Endodermal cell (in vitro differentiated cells): Measurements from ENCODE around the gene C4A. TPM values are rescaled to one million over a fixed set of nuclear protein-coding genes. Genes with fewer than 3 reads are reported as not detected.
A peak's percentile ranks its signal among the peaks of the same experiment; 100 is the strongest.

Source experiments
- DNase-seq: peaks from one replicate; pipeline ENCODE4 v3.0.0-alpha.2; 2017
- H3K27ac ChIP-seq: 2 replicates; pipeline ENCODE4 v1.5.1; 2013; ENCODE audit warnings: mild to moderate bottlenecking, low read depth, low read length, moderate library complexity
- H3K27me3 ChIP-seq: 2 replicates; pipeline ENCODE4 v1.6.1; 2013; ENCODE audit warnings: mild to moderate bottlenecking, low read length, moderate library complexity; ENCODE audit not compliant: insufficient read depth, control insufficient read depth, poor library complexity, severe bottlenecking
- H3K36me3 ChIP-seq: 2 replicates; pipeline ENCODE4 v1.7.0; 2013; ENCODE audit warnings: mild to moderate bottlenecking, low read length, moderate library complexity; ENCODE audit not compliant: control insufficient read depth, insufficient read depth
- H3K4me1 ChIP-seq: one replicate; pipeline ENCODE4 v1.7.0; 2013; ENCODE audit warnings: low read length; ENCODE audit not compliant: control insufficient read depth, insufficient read depth
- H3K4me3 ChIP-seq: 2 replicates; pipeline ENCODE4 v1.5.1; 2013; ENCODE audit warnings: mild to moderate bottlenecking, low read length, moderate library complexity
- H3K9ac ChIP-seq: 2 replicates; pipeline ENCODE4 v1.6.1; 2013; ENCODE audit warnings: mild to moderate bottlenecking, low read length, moderate library complexity; ENCODE audit not compliant: poor library complexity, severe bottlenecking; ENCODE audit errors: extremely low read depth
- H3K9me3 ChIP-seq: 2 replicates; pipeline ENCODE4 v1.6.1; 2013; ENCODE audit warnings: mild to moderate bottlenecking, low read length, moderate library complexity; ENCODE audit not compliant: control insufficient read depth
- H3K27ac Mint-ChIP-seq: 2 replicates; pipeline ENCODE4 v1.8.0; 2020; ENCODE audit warnings: mixed read lengths
- H3K27me3 Mint-ChIP-seq: 2 replicates; pipeline ENCODE4 v1.8.0; 2021; ENCODE audit warnings: mild to moderate bottlenecking, mixed read lengths; ENCODE audit not compliant: insufficient read depth
- H3K36me3 Mint-ChIP-seq: 2 replicates; pipeline ENCODE4 v1.8.0; 2020; ENCODE audit warnings: low read depth, mixed read lengths
- H3K4me1 Mint-ChIP-seq: 2 replicates; pipeline ENCODE4 v1.8.0; 2020; ENCODE audit warnings: mixed read lengths
- H3K4me3 Mint-ChIP-seq: 2 replicates; pipeline ENCODE4 v1.8.0; 2020; ENCODE audit warnings: mild to moderate bottlenecking, moderate library complexity, mixed read lengths
- H3K9me3 Mint-ChIP-seq: 2 replicates; pipeline ENCODE4 v1.8.0; 2020; ENCODE audit warnings: mild to moderate bottlenecking, mixed read lengths
- CTCF ChIP-seq: fragments of 200-600 bp; sonication (generic); conservative IDR thresholded peaks from 2 replicates; pipeline ENCODE4 v1.5.0; 2021; ENCODE audit warnings: antibody characterized with exemption, mild to moderate bottlenecking
- WGBS, 2 experiments: methylation state at CpG; one replicate each; pipeline versions ENCODE4 v1.1.5 to v1.1.7; 2013; ENCODE audit warnings: missing lambda C conversion rate in 2 of 2, mixed read lengths in 1 of 2; ENCODE audit not compliant: insufficient coverage in 1 of 2, insufficient read length in 1 of 2; 5-methylcytosine and 5-hydroxymethylcytosine counted together
- total RNA-seq, 2 donors: library from RNA; stranded (reverse); fragmentation: NEBNext Ultra II Directional in 1 of 2; extraction: Animal tissue kit (Norgen Biotek cat#: 25700) in 1 of 2; gene quantifications; 2 replicates in 1 of 2; 3 replicates in 1 of 2; pipeline ENCODE4 v1.2.1, GENCODE V29; 2021

C4A gene
- total RNA-seq, 2 donors from 2014 or later: 4.5 to 6.2 TPM

- 0 to 10% methylated on average over 2 to 11 of the region's 11 CpGs for WGBS, 2 experiments
Observed at GRCh38 chr6:31958412-31958740, 23.5 kb upstream of the C4A start.

GRCh38 chr6:31958741-31959739 lies 22.8 kb upstream of the C4A start, which contains the start of the genes NELFE and SKIC2:
Gene NELFE (minus strand): TSS chr6:31958971. CDS start chr6:31958446, 525 bp downstream.
Gene SKIC2 (plus strand): TSS chr6:31959175. CDS start chr6:31959193, 18 bp downstream.
- Histone ChIP-seq H3K9ac (peak within 1 kb of the TSS; percentile 82), H3K4me3 (peak within 1 kb of the TSS; percentile 90), H3K36me3 (peaks cover 67% of the 10 kb centered on the region), H3K27ac (no peak within 1 kb of the TSS), H3K4me1 (peaks cover 6% of the 10 kb centered on the region), H3K9me3 (no peaks in the 10 kb centered on the region), H3K27me3 (no peaks in the 10 kb centered on the region)
- H3K36me3 Mint-ChIP-seq: peaks cover 65% of the 10 kb centered on the region
- 0 to 1% methylated on average over 14 to 59 of the region's 59 CpGs for WGBS, 2 experiments
- peak within 1 kb of the TSS; percentile 98 for H3K27ac Mint-ChIP-seq
- peak within 1 kb of the TSS; percentile 92 for H3K4me3 Mint-ChIP-seq
- DNase-seq: peak; percentile 99
- no peaks in the 10 kb centered on the region for H3K27me3 Mint-ChIP-seq
- no peak for TF ChIP-seq CTCF
- H3K9me3 Mint-ChIP-seq: no peaks in the 10 kb centered on the region
- peaks cover 5% of the 10 kb centered on the region for H3K4me1 Mint-ChIP-seq

More at GRCh38 chr6:31958412-31958740, 23.5 kb upstream of the C4A start:
- peak overlapping the region; percentile 73 for H3K9ac ChIP-seq
- no peaks in the 10 kb centered on the region for H3K27me3 Mint-ChIP-seq
- peaks cover 5% of the 10 kb centered on the region for H3K4me1 Mint-ChIP-seq
- H3K36me3 ChIP-seq: peaks cover 67% of the 10 kb centered on the region
- peaks cover 66% of the 10 kb centered on the region for H3K36me3 Mint-ChIP-seq
- no peaks in the 10 kb centered on the region for H3K9me3 ChIP-seq
- H3K27me3 ChIP-seq: no peaks in the 10 kb centered on the region
- H3K4me3 Mint-ChIP-seq: peak overlapping the region; percentile 92
- DNase-seq: no peak
- H3K9me3 Mint-ChIP-seq: no peaks in the 10 kb centered on the region
- H3K4me1 ChIP-seq: peaks cover 6% of the 10 kb centered on the region
- H3K4me3 ChIP-seq: peak overlapping the region; percentile 90
- TF ChIP-seq CTCF: no peak
- H3K27ac Mint-ChIP-seq: peak overlapping the region; percentile 98
- no peak overlapping the region for H3K27ac ChIP-seq

- Mint-ChIP-seq H3K27me3 (no peaks in the 10 kb centered on the region), H3K9me3 (no peaks in the 10 kb centered on the region), H3K36me3 (peaks cover 55% of the 10 kb centered on the region), H3K27ac (no peak overlapping the region), H3K4me1 (peaks cover 5% of the 10 kb centered on the region), H3K4me3 (no peak overlapping the region)
- Histone ChIP-seq H3K36me3 (peaks cover 65% of the 10 kb centered on the region), H3K27ac (no peak overlapping the region), H3K4me3 (no peak overlapping the region), H3K4me1 (peaks cover 6% of the 10 kb centered on the region), H3K9ac (no peak overlapping the region), H3K27me3 (no peaks in the 10 kb centered on the region), H3K9me3 (no peaks in the 10 kb centered on the region)
- DNase-seq: no peak
- TF ChIP-seq CTCF: no peak
- WGBS, 2 experiments: 89 to 91% methylated on average over 12 of the region's 12 CpGs
Observed at GRCh38 chr6:31961616-31962015, 20.2 kb upstream of the C4A start.
